HG02943 (cell line): ENCODE measurements around the gene GPR3.
"Not testable (repeated sequence)": the region's sequence is repeated elsewhere in the genome, so short reads cannot be mapped to it uniquely, and the experiment has no call there.

Experiments
- ATAC-seq: cut with Tn5 transposase; IDR thresholded peaks from one replicate; pipeline ENCODE4 v1.9.1; 2021; ENCODE audit warnings: mild to moderate bottlenecking, low read depth, moderate library complexity; ENCODE audit not compliant: unreplicated experiment

The GPR3 gene

DNA sequence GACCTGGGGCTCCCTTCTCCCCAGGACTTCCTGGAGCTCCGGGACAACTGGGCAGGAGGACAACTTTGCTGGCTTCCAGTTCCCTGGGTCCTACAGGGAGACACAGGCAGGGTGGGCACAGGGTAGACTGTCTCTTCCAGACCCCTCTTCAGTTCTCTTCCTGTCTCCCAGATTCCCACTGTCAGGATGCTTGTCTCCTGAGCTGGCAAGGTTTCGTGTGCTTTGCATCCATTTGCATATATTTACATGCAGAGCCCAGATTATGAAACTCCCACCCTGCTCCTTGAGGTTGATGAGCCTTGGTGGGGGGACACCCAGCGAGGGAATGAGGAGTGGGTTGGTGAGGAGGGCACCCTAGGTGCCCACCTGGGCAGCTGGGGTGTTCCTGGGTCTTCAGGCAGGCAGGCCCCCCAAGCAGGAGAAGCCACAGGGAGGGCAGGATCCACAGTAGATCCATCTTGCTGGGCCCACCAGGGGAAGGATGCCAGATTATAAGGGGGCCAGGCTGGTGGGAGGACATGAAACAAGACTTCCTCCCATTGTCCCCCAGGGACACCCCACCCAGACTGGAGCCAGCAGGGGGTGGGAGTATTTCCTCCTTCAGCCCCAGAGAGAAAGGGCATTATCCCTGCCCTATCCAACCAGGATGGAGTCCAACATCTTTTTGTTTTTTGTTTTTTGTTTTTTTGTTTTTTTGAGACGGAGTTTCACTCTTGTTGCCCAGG is 17.9 kb upstream of the GPR3 start, which contains the start of gene FCN3:
FCN3 (minus strand) TSS at position 463 of the 725 bp plus-strand sequence; CDS start at position 457, 6 bp downstream.
- ATAC-seq, result no peak

DNA sequence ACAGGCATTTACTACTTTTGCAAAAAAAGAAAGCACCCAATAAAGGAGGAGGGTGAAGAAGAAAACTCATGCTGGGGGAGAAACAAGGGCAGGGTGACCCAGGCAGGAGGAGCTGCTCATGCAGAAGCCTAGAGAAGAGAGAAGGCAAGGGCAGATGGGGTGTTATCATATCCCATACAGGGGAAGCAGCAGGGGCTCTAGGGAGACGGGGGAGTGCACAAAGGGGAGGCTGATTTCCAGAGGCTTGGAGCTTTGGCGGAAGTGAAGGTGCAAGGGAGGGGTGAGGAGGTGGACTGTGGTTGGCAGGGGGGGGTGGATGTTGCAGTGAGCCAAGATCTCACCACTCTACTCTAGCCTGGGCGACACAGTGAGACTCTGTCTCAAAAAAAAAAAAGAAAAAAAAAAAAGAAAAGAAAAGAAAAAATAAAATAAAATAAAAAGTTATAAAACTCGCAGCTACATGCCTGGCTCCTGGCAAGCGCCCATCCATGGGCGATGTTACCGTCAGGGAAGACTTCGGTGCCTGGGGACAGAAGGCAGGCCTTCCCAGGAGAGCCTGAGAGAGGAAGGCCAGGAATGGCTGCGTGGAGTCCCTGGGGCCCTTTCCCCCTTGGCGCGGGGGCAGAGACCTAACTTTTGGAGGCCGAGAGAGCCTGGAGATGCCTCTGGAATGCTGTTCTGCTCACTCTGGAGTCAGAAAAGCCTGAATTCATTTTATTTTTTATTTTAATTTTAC is 14.5 kb upstream of the GPR3 start:
- no peak for ATAC-seq

DNA sequence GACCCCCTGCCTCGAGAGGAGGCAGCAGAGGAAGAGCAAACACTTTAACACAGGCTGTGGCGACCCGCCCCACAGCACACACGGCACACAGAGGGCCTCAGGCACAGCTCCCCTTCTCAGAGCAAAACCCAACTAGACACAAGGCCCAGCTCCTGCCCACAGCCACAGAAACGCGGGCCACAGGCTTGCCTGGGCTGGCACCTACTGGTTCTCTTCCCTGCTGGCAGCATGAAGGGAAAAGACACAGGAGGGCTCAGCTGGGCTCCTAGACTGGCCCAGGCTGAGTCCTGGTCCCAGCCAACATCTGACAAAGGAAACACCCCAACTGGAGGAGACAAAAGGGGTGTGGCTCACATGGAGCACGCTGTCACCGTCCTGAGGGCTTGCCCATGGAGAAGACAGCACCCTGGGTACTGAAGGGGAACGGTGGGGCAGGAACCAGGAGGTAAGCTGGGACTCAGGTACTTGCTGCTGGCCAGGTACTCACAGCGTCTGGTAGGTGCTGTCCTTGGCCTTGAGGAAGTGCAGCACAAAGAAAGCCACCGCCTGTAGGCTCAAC is 12.8 kb upstream of the GPR3 start:
- no peak for ATAC-seq

DNA sequence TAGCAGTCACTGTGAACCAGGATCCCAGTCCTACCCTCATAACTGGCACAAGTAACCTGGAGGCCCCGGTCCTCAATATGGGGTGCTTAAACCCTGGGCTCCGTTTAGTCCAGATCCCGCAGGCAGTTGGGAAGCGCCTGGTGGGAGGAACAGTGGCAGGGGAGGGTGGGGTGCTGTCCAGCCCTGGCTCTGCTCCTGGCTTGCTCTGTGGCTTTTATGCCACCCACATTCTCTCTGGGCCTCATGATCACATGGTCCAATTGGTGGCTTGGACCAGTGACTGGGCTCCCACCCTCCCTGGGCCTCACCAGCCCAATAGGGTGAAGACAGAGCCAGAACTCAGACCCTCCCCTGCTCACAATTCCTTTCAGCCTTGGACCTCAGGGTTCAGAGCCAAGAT is 12.2 kb upstream of the GPR3 start:
- ATAC-seq, result no peak

DNA sequence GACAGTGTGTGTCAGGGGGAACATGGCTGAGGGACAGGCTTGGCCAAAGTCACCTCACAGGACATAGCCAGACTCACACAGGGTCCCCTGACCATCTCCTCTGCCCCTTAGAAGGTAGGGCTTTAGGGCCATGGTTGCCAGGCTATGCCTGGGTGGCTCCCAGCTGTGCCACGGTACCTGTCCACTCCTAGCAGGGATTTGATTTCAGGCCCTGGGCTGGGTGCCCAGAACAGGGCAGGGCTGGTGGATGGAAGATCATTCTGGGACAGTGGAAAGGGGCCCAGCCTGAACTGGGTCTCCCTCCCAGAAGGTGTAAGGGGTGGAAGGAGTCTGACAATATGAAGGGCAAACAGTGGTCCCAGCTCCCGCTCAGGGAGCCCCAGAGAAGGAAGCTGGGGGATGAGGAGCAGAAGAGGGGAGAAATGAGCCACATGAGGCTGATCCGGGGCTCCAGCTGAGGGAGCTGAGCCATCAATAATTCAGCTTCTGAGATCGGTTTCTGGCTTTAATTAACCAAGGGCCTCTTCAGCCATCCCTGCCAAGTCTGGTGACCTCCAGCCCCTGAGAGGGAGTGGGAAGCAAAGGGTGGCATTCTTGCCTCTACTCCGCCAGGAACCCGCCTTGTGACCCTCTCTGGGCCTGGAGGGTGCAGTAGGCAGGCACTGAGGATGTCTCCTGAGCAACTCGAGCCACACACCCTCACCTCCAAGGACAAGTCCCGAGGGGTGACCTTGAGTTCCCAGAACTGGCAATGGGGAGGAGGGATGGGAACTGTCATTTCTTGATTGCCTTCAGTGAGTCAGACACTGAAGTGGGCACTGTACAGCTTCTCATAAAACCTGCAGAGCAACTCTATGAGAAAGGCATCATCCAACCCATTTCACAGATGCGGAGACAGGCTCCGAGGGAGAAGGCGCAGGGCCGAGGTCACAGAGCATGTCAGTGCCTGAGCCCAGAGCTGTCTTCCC is 11.4 kb upstream of the GPR3 start:
- no peak for ATAC-seq

DNA sequence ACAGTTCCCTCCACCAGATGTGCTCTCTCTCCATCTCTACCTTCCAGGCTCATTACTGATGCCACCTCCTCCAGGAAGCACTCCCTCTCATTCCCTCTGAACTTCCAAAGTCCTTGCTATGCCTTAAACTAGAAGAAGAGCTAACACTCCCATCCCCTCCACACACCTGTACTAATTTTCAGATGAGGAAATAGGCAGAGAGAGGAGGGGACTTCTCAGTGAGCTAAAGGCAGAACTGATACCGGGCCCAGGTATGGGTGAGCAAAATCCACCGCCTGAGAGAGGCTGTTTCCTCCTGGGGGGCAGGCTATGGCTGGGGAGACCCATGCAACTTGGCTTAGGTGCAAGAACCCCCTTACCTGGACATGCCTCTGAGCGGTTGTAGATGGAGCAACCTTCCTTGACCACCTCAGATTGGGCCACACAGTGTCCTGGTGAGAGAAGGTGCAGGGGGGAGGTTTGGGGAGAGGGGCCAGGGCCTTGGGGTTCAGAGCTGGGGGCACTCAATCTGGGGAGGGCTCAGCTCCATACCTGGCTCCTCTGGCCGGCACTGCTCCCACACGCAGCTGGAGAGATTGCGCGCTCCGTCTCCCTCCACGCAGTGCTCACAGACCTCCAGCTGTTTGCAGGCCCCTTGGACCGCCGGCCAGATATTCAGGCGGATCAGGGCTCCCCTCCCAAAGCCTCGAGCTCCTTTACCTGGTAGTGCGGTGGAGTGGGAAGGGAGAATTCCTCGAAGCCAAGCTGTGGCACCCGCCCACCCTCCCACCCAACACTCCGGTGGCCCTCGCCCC is 10.3 kb upstream of the GPR3 start:
- ATAC-seq, result no peak

DNA sequence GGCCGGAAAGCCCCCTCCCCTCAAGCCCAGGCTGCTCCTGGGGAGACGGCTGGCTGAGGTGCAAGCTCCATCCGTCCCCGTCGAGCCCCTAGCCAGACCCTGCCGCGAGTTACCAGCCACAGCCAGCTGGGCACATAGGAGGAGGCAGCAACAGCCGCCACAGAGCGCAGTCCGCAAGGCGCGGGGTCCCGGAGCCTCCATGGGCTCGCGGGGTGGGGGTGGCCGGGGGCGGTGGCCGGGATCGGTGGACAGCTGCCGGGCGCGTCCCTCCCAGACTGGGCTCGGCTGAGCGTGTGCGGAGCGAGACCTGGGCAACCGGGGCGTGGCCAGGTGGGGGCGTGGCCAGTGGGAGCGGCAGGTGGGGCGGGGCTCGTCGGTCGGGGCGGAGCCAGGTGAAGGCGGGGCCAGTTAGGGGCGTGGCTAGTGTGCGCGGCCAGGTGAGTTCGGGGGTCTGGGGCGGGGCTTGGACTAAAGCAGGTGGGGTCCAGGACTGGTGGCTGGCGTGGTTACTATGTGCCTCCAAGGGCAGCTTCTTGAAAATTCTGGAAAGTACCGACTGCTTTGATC is 9.3 kb upstream of the GPR3 start, which contains the start of gene CD164L2:
CD164L2 (minus strand) TSS at position 295 of the 567 bp plus-strand sequence; CDS start at position 201, 94 bp downstream.
- ATAC-seq, result no peak

DNA sequence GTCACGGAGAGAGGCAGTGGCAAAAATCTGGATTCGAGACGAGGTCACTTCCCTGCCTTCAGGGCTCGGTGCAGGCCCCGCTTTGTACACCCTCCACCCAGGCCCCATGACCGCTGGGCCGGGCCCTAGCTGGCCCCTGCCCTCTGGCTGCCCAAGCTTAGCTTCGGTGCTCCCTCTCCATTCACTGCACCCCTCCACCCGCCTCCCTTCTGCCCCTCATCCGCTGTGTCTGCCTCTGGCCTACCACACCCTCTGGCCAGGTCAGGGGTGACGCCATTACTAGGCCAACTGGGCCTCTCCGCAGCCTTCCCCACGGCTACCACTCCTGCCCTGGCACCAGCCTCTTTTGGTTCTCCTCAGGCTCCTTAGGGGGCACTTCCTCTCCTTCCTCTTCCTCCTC is 8.8 kb upstream of the GPR3 start:
- no peak for ATAC-seq

DNA sequence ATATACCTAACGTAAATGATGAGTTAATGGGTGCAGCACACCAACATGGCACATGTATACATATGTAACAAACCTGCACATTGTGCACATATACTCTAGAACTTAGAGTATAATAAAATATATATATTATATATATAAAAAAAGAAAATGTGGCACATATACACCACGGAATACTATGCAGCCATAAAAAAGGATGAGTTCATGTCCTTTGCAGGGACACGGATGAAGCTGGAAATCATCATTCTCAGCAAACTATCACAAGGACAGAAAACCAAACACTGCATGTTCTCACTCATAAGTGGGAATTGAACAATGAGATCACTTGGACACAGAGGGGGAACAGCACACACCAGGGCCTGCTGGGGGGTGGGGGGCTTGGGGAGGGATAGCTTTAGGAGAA is 7.6 kb upstream of the GPR3 start:
- ATAC-seq, result not testable (repeated sequence)

DNA sequence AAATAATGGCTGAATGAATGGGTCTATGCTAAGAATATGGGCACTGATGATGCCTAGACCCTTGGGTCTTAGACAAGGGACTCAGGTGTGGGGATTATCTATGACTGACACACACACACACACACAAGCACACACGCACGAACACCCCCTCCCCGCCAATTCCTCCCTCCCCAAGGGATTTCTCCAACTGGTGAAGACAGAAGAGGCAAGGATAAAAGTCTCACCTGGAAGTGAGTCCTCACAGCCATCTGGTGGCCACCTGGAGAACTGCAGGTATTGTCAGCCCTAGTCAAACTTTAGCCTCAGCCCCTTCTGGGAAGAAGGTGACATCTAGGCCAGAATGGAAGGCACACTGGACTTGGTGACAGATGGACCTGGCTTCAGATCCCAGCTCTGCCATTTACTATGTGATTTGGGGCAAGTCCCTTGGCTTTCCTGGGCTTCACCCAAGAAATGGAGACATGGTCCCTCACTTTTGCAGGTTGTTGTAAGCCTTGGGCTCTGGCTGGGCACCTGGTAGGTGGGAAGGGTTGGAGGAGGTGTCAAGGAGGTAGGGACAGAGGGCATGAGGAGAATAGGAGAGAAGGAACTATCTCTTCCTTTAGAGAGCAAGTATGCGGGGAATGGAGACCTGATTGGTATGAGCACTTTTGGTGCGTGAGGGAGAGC is 4.0 kb upstream of the GPR3 start:
- no peak for ATAC-seq

DNA sequence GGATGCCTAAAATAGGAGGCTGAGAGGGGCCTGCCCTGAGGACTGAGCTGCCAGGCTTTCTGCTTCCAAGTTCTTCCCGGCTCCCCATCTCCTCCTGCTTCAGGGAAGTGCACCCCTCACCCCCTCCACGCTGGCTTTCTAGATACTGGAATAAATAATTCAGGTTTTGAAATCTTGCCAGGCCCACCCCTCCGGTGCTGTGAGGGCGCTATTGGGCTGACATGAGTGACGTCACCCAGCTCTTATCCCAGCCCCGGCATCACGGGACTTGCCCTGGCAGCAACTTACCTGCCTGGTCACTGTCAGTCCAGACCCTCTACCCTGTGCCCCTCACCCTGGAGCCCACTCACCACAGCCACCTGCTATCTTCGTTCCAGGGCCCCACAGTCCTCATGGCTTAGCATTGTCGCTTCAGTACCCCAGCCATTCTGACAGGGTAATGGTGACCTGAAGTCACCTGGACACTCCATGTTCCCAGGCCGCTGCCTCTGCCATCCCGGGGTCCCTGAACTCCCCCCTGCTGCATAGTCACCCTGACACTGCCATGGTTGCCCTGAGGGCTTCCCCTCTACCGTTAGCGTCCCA is 819 bp upstream of the GPR3 start:
- ATAC-seq, result no peak

DNA sequence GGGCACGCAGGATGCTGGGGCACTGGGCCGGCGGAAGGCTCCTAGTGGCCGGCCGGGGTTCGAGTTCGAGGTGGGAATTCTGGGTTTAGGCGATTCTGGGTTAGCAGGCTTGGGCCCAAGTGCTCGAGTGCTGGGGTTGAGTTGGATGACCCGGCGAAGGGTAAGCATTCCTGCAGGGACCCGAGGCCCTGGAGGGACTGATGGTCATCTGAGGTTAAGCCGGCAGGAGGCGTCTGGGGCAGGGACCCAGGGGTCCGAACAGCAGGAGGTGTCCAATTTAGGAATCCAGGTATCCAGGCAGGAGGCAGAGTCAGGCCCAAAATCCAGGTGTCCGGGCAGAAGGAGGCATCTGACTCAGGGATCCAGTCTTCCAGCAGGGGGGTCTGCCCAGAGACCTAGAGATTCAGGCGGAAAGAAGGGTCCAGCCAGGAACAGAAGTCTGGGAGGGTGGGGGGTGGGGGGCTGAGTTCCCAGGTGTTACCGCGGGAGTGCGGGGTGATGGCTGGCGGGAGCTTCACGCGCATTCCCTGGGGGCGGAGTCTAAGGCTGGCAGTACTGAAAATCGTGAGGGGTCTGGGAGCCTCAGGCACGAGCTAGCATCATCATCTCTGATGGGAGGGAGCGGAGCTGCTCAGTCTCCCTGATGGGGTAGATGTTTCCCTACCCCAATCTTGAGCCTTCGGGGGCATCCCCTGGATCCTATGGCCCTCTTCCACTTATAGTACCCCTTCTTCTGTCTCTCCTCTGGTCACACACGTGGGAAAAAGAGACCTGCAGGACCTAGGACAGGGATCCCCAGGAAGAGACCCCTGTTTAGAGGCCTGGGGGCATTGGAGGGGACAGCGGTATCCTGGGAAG is 585 bp downstream of the GPR3 start:
- ATAC-seq, result no peak

DNA sequence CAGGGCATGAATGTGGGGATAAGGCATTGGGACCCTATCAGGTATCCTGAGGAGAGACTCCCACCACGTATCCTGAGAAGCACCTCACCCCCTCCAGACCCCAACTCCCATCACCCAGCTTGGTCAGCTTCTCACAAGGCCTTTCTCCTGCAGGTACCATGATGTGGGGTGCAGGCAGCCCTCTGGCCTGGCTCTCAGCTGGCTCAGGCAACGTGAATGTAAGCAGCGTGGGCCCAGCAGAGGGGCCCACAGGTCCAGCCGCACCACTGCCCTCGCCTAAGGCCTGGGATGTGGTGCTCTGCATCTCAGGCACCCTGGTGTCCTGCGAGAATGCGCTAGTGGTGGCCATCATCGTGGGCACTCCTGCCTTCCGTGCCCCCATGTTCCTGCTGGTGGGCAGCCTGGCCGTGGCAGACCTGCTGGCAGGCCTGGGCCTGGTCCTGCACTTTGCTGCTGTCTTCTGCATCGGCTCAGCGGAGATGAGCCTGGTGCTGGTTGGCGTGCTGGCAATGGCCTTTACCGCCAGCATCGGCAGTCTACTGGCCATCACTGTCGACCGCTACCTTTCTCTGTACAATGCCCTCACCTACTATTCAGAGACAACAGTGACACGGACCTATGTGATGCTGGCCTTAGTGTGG is 1.3 kb downstream of the GPR3 start:
- no peak for ATAC-seq

DNA sequence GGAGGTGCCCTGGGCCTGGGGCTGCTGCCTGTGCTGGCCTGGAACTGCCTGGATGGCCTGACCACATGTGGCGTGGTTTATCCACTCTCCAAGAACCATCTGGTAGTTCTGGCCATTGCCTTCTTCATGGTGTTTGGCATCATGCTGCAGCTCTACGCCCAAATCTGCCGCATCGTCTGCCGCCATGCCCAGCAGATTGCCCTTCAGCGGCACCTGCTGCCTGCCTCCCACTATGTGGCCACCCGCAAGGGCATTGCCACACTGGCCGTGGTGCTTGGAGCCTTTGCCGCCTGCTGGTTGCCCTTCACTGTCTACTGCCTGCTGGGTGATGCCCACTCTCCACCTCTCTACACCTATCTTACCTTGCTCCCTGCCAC is 1.8 kb downstream of the GPR3 start:
- no peak for ATAC-seq

DNA sequence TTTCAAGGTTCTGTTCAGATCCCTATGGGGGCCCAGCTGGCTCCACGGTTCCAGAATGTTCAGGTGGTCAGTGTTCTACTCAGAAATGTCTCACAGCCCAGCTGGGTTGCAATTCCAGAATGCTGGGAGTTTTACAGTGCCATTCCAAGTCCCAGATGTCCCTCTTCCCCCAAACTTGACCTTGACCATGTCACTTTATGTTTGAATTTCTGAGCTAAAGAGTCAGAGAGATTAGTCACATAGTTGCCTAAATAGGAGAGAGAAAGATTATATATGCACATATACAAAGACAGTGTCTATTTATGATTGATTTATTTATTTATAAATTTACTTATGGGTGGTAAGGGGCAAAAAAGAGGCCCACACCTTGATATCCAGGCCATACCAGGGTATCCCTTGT is 2.5 kb downstream of the GPR3 start:
- no peak for ATAC-seq

DNA sequence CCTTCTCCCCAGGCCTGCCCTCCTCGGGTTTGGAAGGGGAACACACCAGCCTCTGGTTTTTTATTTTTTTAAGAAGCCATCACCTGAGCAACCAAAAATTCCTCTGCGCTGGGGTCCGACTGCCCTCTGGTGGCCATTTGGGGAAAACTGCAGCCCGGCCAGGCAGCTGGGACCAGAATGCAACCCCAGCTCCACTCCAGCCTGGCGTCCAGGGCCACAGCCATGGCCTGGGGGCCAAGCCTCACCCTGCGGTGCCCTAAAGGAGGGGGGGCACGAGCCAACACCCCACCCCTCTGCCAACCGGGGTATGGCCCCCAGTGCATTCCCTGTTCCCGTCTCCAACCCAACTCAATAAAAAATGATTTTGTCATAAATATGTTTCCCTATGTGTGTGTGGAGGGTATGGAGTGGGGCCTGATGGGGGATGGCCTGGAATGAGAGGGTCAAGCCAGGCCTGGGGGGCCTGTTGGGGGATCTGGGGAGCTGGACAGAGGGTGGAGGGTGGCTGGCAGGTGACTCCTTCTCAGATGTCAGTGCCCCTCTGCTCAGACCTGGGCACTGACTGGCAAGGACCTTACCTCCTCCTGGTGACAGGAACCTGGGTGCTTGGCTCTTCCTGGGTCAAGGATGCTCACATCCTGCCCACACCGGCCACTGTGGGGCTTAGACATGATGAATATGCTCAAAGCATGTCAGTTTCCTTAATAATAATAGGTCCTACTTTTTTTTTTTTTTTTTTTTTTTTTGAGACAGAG is 3.2 kb downstream of the GPR3 start:
- no peak for ATAC-seq
